ENCODE measurements around the gene GAA. TPM values are rescaled to one million over a fixed set of nuclear protein-coding genes. Genes with fewer than 3 reads are reported as not detected.
A peak's percentile ranks its signal among the peaks of the same experiment; 100 is the strongest.

The GAA gene
- total RNA-seq, 1 donor = 76.7 TPM

DNA sequence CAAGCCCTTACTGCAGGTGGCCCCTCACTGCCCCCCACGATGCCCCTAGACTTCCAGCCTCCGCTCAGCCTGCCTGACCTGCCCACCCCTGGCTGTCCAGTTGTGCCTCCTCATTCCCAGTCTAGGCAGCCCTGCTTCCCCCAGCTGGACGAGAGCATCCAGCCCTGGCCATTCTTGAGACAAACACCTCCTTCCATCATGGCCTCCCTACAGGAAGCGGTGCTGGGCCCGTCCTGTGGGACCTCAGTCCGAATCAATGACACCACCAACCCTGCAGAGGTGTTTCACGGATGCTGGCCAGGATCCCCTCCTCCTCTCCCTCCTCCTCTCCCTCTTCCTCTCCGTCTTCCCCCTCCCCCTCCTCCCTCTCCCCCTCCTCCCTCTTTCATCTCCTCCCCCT, 36.7 kb upstream of the GAA start:
- no peak overlapping the region for H2AFZ ChIP-seq (ENCODE audit: low read length)
- H3K79me2 ChIP-seq (ENCODE audit: insufficient read depth, low read length) = no peaks in the 10 kb centered on the region
- no peaks in the 10 kb centered on the region for H4K20me1 ChIP-seq (ENCODE audit: insufficient read depth, low read length)
- TF ChIP-seq, protein P1, sequence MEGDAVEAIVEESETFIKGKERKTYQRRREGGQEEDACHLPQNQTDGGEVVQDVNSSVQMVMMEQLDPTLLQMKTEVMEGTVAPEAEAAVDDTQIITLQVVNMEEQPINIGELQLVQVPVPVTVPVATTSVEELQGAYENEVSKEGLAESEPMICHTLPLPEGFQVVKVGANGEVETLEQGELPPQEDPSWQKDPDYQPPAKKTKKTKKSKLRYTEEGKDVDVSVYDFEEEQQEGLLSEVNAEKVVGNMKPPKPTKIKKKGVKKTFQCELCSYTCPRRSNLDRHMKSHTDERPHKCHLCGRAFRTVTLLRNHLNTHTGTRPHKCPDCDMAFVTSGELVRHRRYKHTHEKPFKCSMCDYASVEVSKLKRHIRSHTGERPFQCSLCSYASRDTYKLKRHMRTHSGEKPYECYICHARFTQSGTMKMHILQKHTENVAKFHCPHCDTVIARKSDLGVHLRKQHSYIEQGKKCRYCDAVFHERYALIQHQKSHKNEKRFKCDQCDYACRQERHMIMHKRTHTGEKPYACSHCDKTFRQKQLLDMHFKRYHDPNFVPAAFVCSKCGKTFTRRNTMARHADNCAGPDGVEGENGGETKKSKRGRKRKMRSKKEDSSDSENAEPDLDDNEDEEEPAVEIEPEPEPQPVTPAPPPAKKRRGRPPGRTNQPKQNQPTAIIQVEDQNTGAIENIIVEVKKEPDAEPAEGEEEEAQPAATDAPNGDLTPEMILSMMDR (IDR thresholded peaks at IDR 0.05; ENCODE audit: extremely low read depth, low read depth, low read length) = no peak
- H3K36me3 ChIP-seq (ENCODE audit: insufficient read depth, low read length) = no peaks in the 10 kb centered on the region
- peak; percentile 15 for DNase-seq (ENCODE audit: insufficient read length, low spot score, missing footprints)
- no peak overlapping the region for H3K4me3 ChIP-seq (ENCODE audit: insufficient read depth, low read length)
- H3K27ac ChIP-seq (ENCODE audit: low read depth, low read length) = no peak overlapping the region
- H3K9me3 ChIP-seq (ENCODE audit: low read depth, low read length) = no peaks in the 10 kb centered on the region
- no peak overlapping the region for H3K4me2 ChIP-seq (ENCODE audit: insufficient read depth, low read length)
- H3K27me3 ChIP-seq (ENCODE audit: insufficient read depth, low read length) = no peaks in the 10 kb centered on the region
- H3K4me1 ChIP-seq (ENCODE audit: insufficient read depth, low read length) = peaks cover 7% of the 10 kb centered on the region

DNA sequence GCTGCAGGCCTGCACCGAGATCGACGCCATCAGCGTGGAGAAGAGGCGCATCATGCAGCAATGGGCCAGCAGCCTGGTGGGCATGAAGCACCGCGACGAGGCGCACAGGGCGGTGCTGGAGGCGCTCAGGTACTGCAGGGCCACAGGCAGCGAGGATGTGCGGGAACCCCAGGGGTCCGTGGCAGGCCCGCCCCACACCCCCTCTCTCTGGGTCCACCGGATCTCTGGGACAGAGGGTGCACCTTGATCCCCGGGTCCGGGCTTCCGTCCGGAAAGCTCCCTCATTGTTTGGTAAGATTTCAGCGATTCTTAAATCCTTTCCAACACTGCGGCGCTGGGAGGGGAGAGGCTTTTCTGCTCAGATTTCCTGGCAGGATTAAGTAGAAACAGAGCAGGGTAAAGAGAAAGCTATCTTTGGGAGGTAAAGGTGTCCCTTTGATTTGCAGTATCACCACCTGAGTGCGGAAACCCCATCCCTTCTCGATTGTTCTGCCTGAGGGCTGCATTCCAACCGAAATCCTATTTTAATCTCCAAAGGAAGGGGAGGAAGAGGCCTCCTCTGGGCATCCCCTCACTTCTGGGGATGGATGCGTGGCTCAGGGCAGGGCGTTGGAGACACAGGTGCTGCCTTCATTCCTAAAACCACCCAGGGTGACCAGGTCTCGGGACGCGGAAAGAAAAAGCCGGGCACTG, 35.8 kb upstream of the GAA start:
- DNase-seq (ENCODE audit: insufficient read length, low spot score, missing footprints) = peak; percentile 43
- TF ChIP-seq, protein P1 (IDR thresholded peaks at IDR 0.05; ENCODE audit: extremely low read depth, low read depth, low read length) = no peak

DNA sequence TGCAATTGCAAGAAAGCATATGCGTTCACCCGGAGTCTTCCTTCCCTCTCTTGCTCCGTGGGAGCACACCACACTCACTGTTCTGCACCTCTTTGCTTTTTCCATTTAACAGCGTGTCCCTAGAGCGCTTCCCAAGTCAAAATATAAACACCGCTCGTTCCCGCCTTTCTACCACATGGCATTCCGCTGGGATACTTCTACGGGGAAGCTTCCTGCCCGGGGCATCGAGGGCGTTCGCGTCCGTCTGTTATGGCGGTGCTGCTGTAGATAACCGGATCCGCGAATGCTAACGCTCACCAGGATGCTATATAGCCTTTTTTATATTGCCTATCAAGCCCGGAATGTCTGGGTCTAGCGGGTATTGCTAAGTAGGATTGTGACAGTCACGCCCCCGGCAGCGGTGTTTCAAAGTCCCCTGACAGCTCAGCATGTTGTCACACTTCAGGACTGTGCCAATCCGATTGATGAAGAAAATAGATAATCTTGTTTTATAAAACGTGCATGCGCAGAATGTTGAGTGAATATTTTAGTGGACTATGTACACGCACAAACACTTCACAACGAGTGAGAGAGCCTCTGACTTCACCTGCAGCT, 33.9 kb upstream of the GAA start:
- H3K4me1 ChIP-seq (ENCODE audit: insufficient read depth, low read length) = peaks cover 15% of the 10 kb centered on the region
- no peak overlapping the region for H3K27ac ChIP-seq (ENCODE audit: low read depth, low read length)
- no peaks in the 10 kb centered on the region for H3K36me3 ChIP-seq (ENCODE audit: insufficient read depth, low read length)
- H3K4me3 ChIP-seq (ENCODE audit: insufficient read depth, low read length) = no peak overlapping the region
- H4K20me1 ChIP-seq (ENCODE audit: insufficient read depth, low read length) = no peaks in the 10 kb centered on the region
- DNase-seq (ENCODE audit: insufficient read length, low spot score, missing footprints) = no peak
- TF ChIP-seq, protein P1 (IDR thresholded peaks at IDR 0.05; ENCODE audit: extremely low read depth, low read depth, low read length) = no peak
- no peak overlapping the region for H2AFZ ChIP-seq (ENCODE audit: low read length)
- no peaks in the 10 kb centered on the region for H3K79me2 ChIP-seq (ENCODE audit: insufficient read depth, low read length)
- H3K4me2 ChIP-seq (ENCODE audit: insufficient read depth, low read length) = no peak overlapping the region
- H3K27me3 ChIP-seq (ENCODE audit: insufficient read depth, low read length) = no peaks in the 10 kb centered on the region
- H3K9me3 ChIP-seq (ENCODE audit: low read depth, low read length) = no peaks in the 10 kb centered on the region

More for the DNA sequence above, 35.8 kb upstream of the GAA start:
- Histone ChIP-seq H3K4me3 (ENCODE audit: insufficient read depth, low read length) (no peak overlapping the region), H3K4me1 (ENCODE audit: insufficient read depth, low read length) (peaks cover 7% of the 10 kb centered on the region), H3K9me3 (ENCODE audit: low read depth, low read length) (no peaks in the 10 kb centered on the region), H2AFZ (ENCODE audit: low read length) (no peak overlapping the region), H3K4me2 (ENCODE audit: insufficient read depth, low read length) (no peak overlapping the region), H4K20me1 (ENCODE audit: insufficient read depth, low read length) (no peaks in the 10 kb centered on the region), H3K79me2 (ENCODE audit: insufficient read depth, low read length) (no peaks in the 10 kb centered on the region), H3K27me3 (ENCODE audit: insufficient read depth, low read length) (no peaks in the 10 kb centered on the region), H3K36me3 (ENCODE audit: insufficient read depth, low read length) (no peaks in the 10 kb centered on the region), H3K27ac (ENCODE audit: low read depth, low read length) (no peak overlapping the region)
